ENCODE data around the gene POU2F2. TPM values are rescaled to one million over a fixed set of nuclear protein-coding genes. Genes with fewer than 3 reads are reported as not detected.

POU2F2 gene
- total and polyA plus RNA-seq, 9 of the 15 experiments (the other 6 are each of a cell fraction or from before 2014, with no cell fraction given) = 0.03 to 0.68 (median 0.14) TPM

- TF ChIP-seq ZFP91 (CRISPR knock-in tag; IDR thresholded peaks at IDR 0.05) = no peak
- TF ChIP-seq E2F4 (CRISPR knock-in tag; IDR thresholded peaks at IDR 0.05; ENCODE audit: low read depth) = no peak
- TF ChIP-seq KAT7 (CRISPR knock-in tag; IDR thresholded peaks at IDR 0.05; ENCODE audit: borderline replicate concordance) = no peak
- TF ChIP-seq SREBF2 (CRISPR knock-in tag; IDR thresholded peaks at IDR 0.05) = no peak
- TF ChIP-seq BCLAF1 (IDR thresholded peaks at IDR 0.05; ENCODE audit: borderline replicate concordance in 1 of 2, control insufficient read depth in 1 of 2, low read depth in 2 of 2, low read length in 1 of 2) = no peak
- TF ChIP-seq ZNF561 (CRISPR knock-in tag; conservative IDR thresholded peaks at IDR 0.05) = no peak
Measured at GRCh38 chr19:42097461-42097860, 34.8 kb downstream of the POU2F2 start (continued).

Measured in K562 (cell line).